Transverse colon (tissue), 4 donors: ENCODE data around the gene GLIS2. TPM values are rescaled to one million over a fixed set of nuclear protein-coding genes. Genes with fewer than 3 reads are reported as not detected.

Experiments
- DNase-seq: peaks from one replicate; pipeline ENCODE4 v3.0.0-alpha.2; 2019
- H3K27ac ChIP-seq, 4 donors: fragments of 200-600 bp; sonication (generic); 2 replicates each; pipeline ENCODE4 v1.5.1; 2016 to 2018; ENCODE audit warnings: inconsistent platforms in 4 of 4
- H3K27me3 ChIP-seq: fragments of 200-600 bp; sonication (generic); 2 replicates; pipeline ENCODE4 v1.5.1; 2017; ENCODE audit warnings: inconsistent platforms
- H3K36me3 ChIP-seq, 4 donors: fragments of 200-600 bp; sonication (generic); 2 replicates each; pipeline ENCODE4 v1.5.1; 2017 to 2019; ENCODE audit warnings: inconsistent platforms in 4 of 4
- H3K4me1 ChIP-seq, 4 donors: fragments of 200-600 bp; sonication (generic); 2 replicates each; pipeline ENCODE4 v1.5.1; 2017 to 2020; ENCODE audit warnings: inconsistent platforms in 4 of 4
- H3K4me3 ChIP-seq, 4 donors: fragments of 200-600 bp; sonication (generic); 1 replicate in 1 of 4; 2 replicates in 3 of 4; pipeline versions ENCODE4 v1.5.1 to v1.6.1; 2017 to 2019; ENCODE audit warnings: inconsistent platforms in 4 of 4
- H3K9me3 ChIP-seq, 2 donors: fragments of 200-600 bp; sonication (generic); 2 replicates each; pipeline ENCODE4 v1.5.1; 2017 to 2019; ENCODE audit warnings: inconsistent platforms in 2 of 2
- CTCF ChIP-seq, 5 experiments: fragments of 200-600 bp in 3 of 5; fragments of 450-650 bp in 2 of 5; sonication (generic) in 3 of 5; IDR thresholded peaks; 1 replicate in 2 of 5; 2 replicates in 3 of 5; pipeline ENCODE4 v1.5.1; 2016 to 2017; ENCODE audit warnings: antibody characterized with exemption in 5 of 5, inconsistent platforms in 3 of 5, mild to moderate bottlenecking in 2 of 5, moderate library complexity in 1 of 5
- EP300 ChIP-seq: sonication (generic); formaldehyde crosslinking; IDR thresholded peaks from one replicate; pipeline ENCODE4 v1.6.1; 2017; ENCODE audit warnings: antibody characterized with exemption, low read depth
- POLR2A ChIP-seq: fragments of 450-650 bp; IDR thresholded peaks from one replicate; pipeline ENCODE4 v1.6.1; 2016; ENCODE audit warnings: antibody characterized with exemption, mild to moderate bottlenecking, moderate library complexity
- POLR2AphosphoS5 ChIP-seq, 3 donors: sonication (generic); formaldehyde crosslinking; IDR thresholded peaks; one replicate each; pipeline ENCODE4 v1.6.1; 2016; ENCODE audit warnings: antibody characterized with exemption in 3 of 3
- WGBS, 2 donors: methylation state at CpG; one replicate each; pipeline ENCODE4 v1.1.5; 2018; ENCODE audit warnings: low coverage in 1 of 2; 5-methylcytosine and 5-hydroxymethylcytosine counted together
- in situ Hi-C, 4 donors: fragments of 200-750 bp; cut with MboI; loops; one replicate each; pipeline versions ENCODE4 v1.15.0 to v1.15.1; 2017; ENCODE audit warnings: low sequenced_read_pairs in 3 of 4, low pct_ligation_motif_present in 1 of 4, low pct_unique_long_range_greater_than_20kb in 1 of 4
- intact Hi-C: fragments of 100-400 bp; cut with DNase I; formaldehyde crosslinking; loops from one replicate; pipeline ENCODE4 v1.15.1; 2023; ENCODE audit warnings: low total_unique reads
- total RNA-seq, 4 donors: library from RNA; depleted of rRNA; stranded (reverse); fragments of >200 nt; gene quantifications; one replicate each; pipeline ENCODE4 v1.1.0, GENCODE V29; 2016

GLIS2 gene
- total RNA-seq, 4 donors from 2014 or later, result 0.68 to 5.0 (median 1.8) TPM

DNA sequence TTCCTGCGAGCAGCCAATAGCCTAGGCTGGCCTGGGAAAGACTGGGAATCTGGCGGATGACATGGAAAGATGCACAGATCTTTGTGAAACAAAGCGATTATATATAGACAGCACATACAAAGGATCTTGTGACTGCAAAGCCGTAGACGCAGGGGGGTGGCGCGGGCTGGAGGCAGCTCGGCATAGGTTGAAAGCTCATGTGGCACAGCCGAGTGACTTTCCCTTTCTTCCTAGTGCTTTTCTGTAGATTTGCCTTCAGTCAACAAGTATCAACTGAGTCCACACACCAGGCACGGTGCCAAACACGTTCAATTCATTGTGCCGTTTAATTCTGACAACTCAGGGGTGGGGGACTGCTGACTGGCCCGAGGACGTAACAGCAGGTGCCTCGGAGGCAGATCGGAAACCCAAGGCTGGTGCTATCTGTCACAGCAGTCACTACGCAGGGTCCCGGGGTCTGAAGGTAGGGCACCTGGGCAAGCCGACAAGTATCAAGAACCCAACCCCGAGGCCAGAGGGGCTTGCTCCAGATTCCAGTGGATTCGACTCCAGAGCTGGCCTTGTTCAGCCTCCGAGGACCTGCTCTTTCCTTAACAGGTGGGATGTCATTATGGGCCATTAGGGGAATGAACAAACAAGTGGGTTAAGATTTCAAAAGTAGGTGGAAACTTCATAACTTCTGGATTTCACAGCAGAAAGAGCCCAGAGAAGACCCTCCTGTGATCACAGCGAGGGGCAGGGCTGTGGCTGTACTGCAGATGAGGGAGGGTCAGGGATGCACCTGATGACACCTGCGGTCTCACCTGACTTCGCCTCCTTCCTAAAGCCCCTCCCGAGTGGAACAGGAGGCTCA, 29.3 kb downstream of the GLIS2 start:
- no peaks in the 10 kb centered on the region for H3K36me3 ChIP-seq
- H3K9me3 ChIP-seq, result no peaks in the 10 kb centered on the region
- intact Hi-C loops, result loop anchor here (5.0 kb wide), 1 partner anchor 1523 kb away; no protein-coding TSS in a partner anchor
- TF ChIP-seq CTCF (IDR thresholded peaks at IDR 0.05) (no peak), POLR2AphosphoS5 (IDR thresholded peaks at IDR 0.05) (no peak)
- no peak for DNase-seq
- WGBS, 2 donors, result 54 to 81% methylated on average over 6 to 26 of the region's 26 CpGs
- in situ Hi-C loops, result loop anchor here in 1 of 4 donors (25.0 kb wide), 1 partner anchor 158 kb away; no protein-coding TSS in a partner anchor
- H3K4me1 ChIP-seq, result peaks cover 0 to 15% (median 10%) of the 10 kb centered on the region in 4 donors
- no peaks in the 10 kb centered on the region for H3K27me3 ChIP-seq
- no peak overlapping the region for H3K4me3 ChIP-seq
- no peak overlapping the region for H3K27ac ChIP-seq

- Histone ChIP-seq H3K27ac (no peak overlapping the region), H3K4me3 (no peak overlapping the region), H3K4me1 (peaks cover 0 to 20% (median 15%) of the 10 kb centered on the region in 4 donors), H3K9me3 (no peaks in the 10 kb centered on the region), H3K27me3 (no peaks in the 10 kb centered on the region), H3K36me3 (no peaks in the 10 kb centered on the region)
- no peak for DNase-seq
- TF ChIP-seq POLR2AphosphoS5 (IDR thresholded peaks at IDR 0.05) (no peak), CTCF (IDR thresholded peaks at IDR 0.05) (no peak), POLR2A (no peak), EP300 (no peak)
- 56 to 100% methylated on average over 1 to 14 of the region's 14 CpGs for WGBS, 2 donors
- in situ Hi-C loops (loop anchor here in 1 of 4 donors (25.0 kb wide), 1 partner anchor 159 kb away; no protein-coding TSS in a partner anchor), intact Hi-C loops (no loop called here)
Measured at GRCh38 chr16:4345836-4346781, 30.2 kb downstream of the GLIS2 start.

DNA sequence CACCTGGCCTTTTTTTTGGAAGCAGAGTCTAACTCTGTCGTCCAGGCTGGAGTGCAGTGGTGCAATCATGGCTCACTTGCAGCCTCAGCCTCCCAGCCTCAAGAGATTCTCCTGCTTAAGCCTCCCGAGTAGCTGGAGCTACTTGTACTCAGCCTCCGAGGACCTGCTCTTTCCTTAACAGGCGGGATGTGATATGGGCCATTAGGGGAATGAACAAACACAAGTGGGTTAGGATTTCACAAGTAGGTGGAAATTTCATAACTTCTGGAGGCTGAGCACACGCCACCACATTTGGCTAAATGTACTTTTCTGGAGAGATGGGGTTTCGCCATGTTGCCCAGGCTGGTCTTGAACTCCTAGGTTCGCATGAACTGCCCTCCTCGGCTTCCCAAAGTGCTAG, 31.1 kb downstream of the GLIS2 start:
- intact Hi-C loops, result no loop called here
- TF ChIP-seq POLR2AphosphoS5 (IDR thresholded peaks at IDR 0.05) (no peak), EP300 (no peak), POLR2A (no peak), CTCF (IDR thresholded peaks at IDR 0.05) (no peak)
- H3K4me3 ChIP-seq, result no peak overlapping the region
- in situ Hi-C loops, result loop anchor here in 1 of 4 donors (25.0 kb wide), 1 partner anchor 160 kb away; no protein-coding TSS in a partner anchor
- no peak for DNase-seq
- H3K36me3 ChIP-seq, result no peaks in the 10 kb centered on the region
- H3K9me3 ChIP-seq, result no peaks in the 10 kb centered on the region
- no peaks in the 10 kb centered on the region for H3K27me3 ChIP-seq
- 84% methylated on average over 8 of the region's 8 CpGs; no CpG with 5 or more reads in 1 of the 2 donors for WGBS, 2 donors
- H3K4me1 ChIP-seq, result peaks cover 0 to 24% (median 19%) of the 10 kb centered on the region in 4 donors
- H3K27ac ChIP-seq, result no peak overlapping the region
